Rectal smooth muscle tissue (tissue), 1 donor: ENCODE measurements around the gene MAB21L3.
A peak's percentile ranks its signal among the peaks of the same experiment; 100 is the strongest.

ENCODE experiments used
- H3K27ac ChIP-seq: one replicate; pipeline ENCODE4 v1.7.0; 2013; ENCODE audit warnings: low read depth, low read length, inconsistent platforms
- H3K27me3 ChIP-seq: one replicate; pipeline ENCODE4 v1.7.0; 2013; ENCODE audit warnings: low read length; ENCODE audit not compliant: control insufficient read depth, insufficient read depth
- H3K36me3 ChIP-seq: one replicate; pipeline ENCODE4 v1.7.0; 2013; ENCODE audit warnings: low read length; ENCODE audit not compliant: control insufficient read depth, insufficient read depth
- H3K4me1 ChIP-seq: one replicate; pipeline ENCODE4 v1.7.0; 2013; ENCODE audit warnings: low read length; ENCODE audit not compliant: control insufficient read depth, insufficient read depth
- H3K4me3 ChIP-seq: one replicate; pipeline ENCODE4 v1.7.0; 2013; ENCODE audit warnings: low read length
- H3K9ac ChIP-seq: one replicate; pipeline ENCODE4 v1.7.0; 2013; ENCODE audit warnings: low read length

Gene MAB21L3

GRCh38 chr1:116092752-116093489 lies 18.3 kb upstream of the MAB21L3 start:
- Histone ChIP-seq H3K9ac (no peak overlapping the region), H3K27ac (no peak overlapping the region), H3K27me3 (no peaks in the 10 kb centered on the region), H3K4me1 (no peaks in the 10 kb centered on the region), H3K36me3 (no peaks in the 10 kb centered on the region), H3K4me3 (no peak overlapping the region)

- no peak overlapping the region for H3K27ac ChIP-seq
- no peak overlapping the region for H3K4me3 ChIP-seq
- no peaks in the 10 kb centered on the region for H3K4me1 ChIP-seq
- no peaks in the 10 kb centered on the region for H3K27me3 ChIP-seq
- no peak overlapping the region for H3K9ac ChIP-seq
- H3K36me3 ChIP-seq: no peaks in the 10 kb centered on the region
These were observed 16.2 kb upstream of the MAB21L3 start for GRCh38 chr1:116095027-116095426.

- H3K9ac ChIP-seq: no peak overlapping the region
- no peaks in the 10 kb centered on the region for H3K36me3 ChIP-seq
- H3K4me3 ChIP-seq: no peak overlapping the region
- H3K27me3 ChIP-seq: no peaks in the 10 kb centered on the region
- H3K4me1 ChIP-seq: no peaks in the 10 kb centered on the region
- H3K27ac ChIP-seq: no peak overlapping the region
These were observed 15.1 kb upstream of the MAB21L3 start for GRCh38 chr1:116096013-116096618.

- no peak overlapping the region for H3K4me3 ChIP-seq
- H3K9ac ChIP-seq: no peak overlapping the region
- H3K27me3 ChIP-seq: no peaks in the 10 kb centered on the region
- no peak overlapping the region for H3K27ac ChIP-seq
- no peaks in the 10 kb centered on the region for H3K4me1 ChIP-seq
- H3K36me3 ChIP-seq: no peaks in the 10 kb centered on the region
These were observed 13.6 kb upstream of the MAB21L3 start for GRCh38 chr1:116097626-116098025.

- H3K9ac ChIP-seq: no peak overlapping the region
- H3K4me1 ChIP-seq: no peaks in the 10 kb centered on the region
- no peak overlapping the region for H3K4me3 ChIP-seq
- no peaks in the 10 kb centered on the region for H3K36me3 ChIP-seq
- no peaks in the 10 kb centered on the region for H3K27me3 ChIP-seq
- H3K27ac ChIP-seq: no peak overlapping the region
These were observed 11.8 kb upstream of the MAB21L3 start for GRCh38 chr1:116099379-116099778.

GRCh38 chr1:116099919-116100318 lies 11.3 kb upstream of the MAB21L3 start:
- Histone ChIP-seq H3K36me3 (no peaks in the 10 kb centered on the region), H3K4me3 (no peak overlapping the region), H3K4me1 (no peaks in the 10 kb centered on the region), H3K27ac (no peak overlapping the region), H3K27me3 (no peaks in the 10 kb centered on the region), H3K9ac (no peak overlapping the region)

GRCh38 chr1:116104667-116105066 lies 6.5 kb upstream of the MAB21L3 start:
- Histone ChIP-seq H3K27ac (no peak overlapping the region), H3K4me3 (no peak overlapping the region), H3K4me1 (no peaks in the 10 kb centered on the region), H3K27me3 (no peaks in the 10 kb centered on the region), H3K36me3 (no peaks in the 10 kb centered on the region), H3K9ac (no peak overlapping the region)

- no peaks in the 10 kb centered on the region for H3K27me3 ChIP-seq
- no peaks in the 10 kb centered on the region for H3K4me1 ChIP-seq
- H3K9ac ChIP-seq: no peak overlapping the region
- no peaks in the 10 kb centered on the region for H3K36me3 ChIP-seq
- no peak overlapping the region for H3K4me3 ChIP-seq
- H3K27ac ChIP-seq: no peak overlapping the region
These were observed 5.2 kb upstream of the MAB21L3 start for GRCh38 chr1:116105996-116106395.

- no peaks in the 10 kb centered on the region for H3K36me3 ChIP-seq
- no peaks in the 10 kb centered on the region for H3K4me1 ChIP-seq
- H3K27ac ChIP-seq: no peak overlapping the region
These were observed 4.6 kb upstream of the MAB21L3 start for GRCh38 chr1:116106646-116107045.

GRCh38 chr1:116107371-116107770 lies 3.8 kb upstream of the MAB21L3 start:
- Histone ChIP-seq H3K36me3 (no peaks in the 10 kb centered on the region), H3K9ac (no peak overlapping the region), H3K4me3 (no peak overlapping the region), H3K4me1 (no peaks in the 10 kb centered on the region), H3K27me3 (no peaks in the 10 kb centered on the region), H3K27ac (no peak overlapping the region)

More at GRCh38 chr1:116106646-116107045, 4.6 kb upstream of the MAB21L3 start:
- H3K27me3 ChIP-seq: no peaks in the 10 kb centered on the region
- no peak overlapping the region for H3K9ac ChIP-seq
- H3K4me3 ChIP-seq: no peak overlapping the region

GRCh38 chr1:116111524-116112021 lies 374 bp downstream of the MAB21L3 start:
- Histone ChIP-seq H3K27ac (no peak overlapping the region), H3K36me3 (no peaks in the 10 kb centered on the region), H3K27me3 (no peaks in the 10 kb centered on the region), H3K9ac (no peak overlapping the region), H3K4me1 (no peaks in the 10 kb centered on the region), H3K4me3 (peak overlapping the region; percentile 7)

GRCh38 chr1:116112388-116113140 lies 1.4 kb downstream of the MAB21L3 start:
- no peak overlapping the region for H3K27ac ChIP-seq
- no peak overlapping the region for H3K4me3 ChIP-seq
- no peaks in the 10 kb centered on the region for H3K4me1 ChIP-seq
- H3K27me3 ChIP-seq: no peaks in the 10 kb centered on the region
- H3K9ac ChIP-seq: no peak overlapping the region
- H3K36me3 ChIP-seq: no peaks in the 10 kb centered on the region
